GM12878 (cell line): ENCODE results near the gene ST7. TPM values are rescaled to one million over a fixed set of nuclear protein-coding genes. Genes with fewer than 3 reads are reported as not detected.
A peak's percentile ranks its signal among the peaks of the same experiment; 100 is the strongest.

Source experiments
- ATAC-seq: fragments of 200-7000 bp; cut with Tn5 transposase; 3 replicates; pipeline ENCODE4 v1.9.1; 2020; ENCODE audit warnings: mild to moderate bottlenecking, moderate library complexity
- BruUV-seq: library from RNA; stranded (reverse); fragments of 400-500 nt; replicated peaks from 2 replicates; lab custom pipeline; 2021; lab: Mats Ljungman, UMichigan
- CTCF ChIA-PET: fragments of 300-600 bp; sonication (Branson Sonifier 250); formaldehyde crosslinking; extraction: SDS; loops from one replicate; lab custom pipeline; 2021; ENCODE audit warnings: inconsistent platforms; lab: Yijun Ruan, JAX
- POLR2A ChIA-PET: fragments of 350-600 bp; formaldehyde crosslinking; extraction: SDS; loops from one replicate; lab custom pipeline; 2021; ENCODE audit warnings: inconsistent platforms; lab: Charles Lee
- RAD21 ChIA-PET: fragments of 300-600 bp; sonication (Branson Sonifier 250); formaldehyde crosslinking; loops from one replicate; lab custom pipeline; 2023; ENCODE audit warnings: antibody characterized with exemption; ENCODE audit not compliant: unreplicated experiment; lab: Charles Lee
- SMC1A ChIA-PET: fragments of 300-600 bp; sonication (Branson Sonifier 250); formaldehyde crosslinking; loops from one replicate; lab custom pipeline; 2023; ENCODE audit not compliant: unreplicated experiment, uncharacterized antibody; lab: Charles Lee
- DNase-seq: peaks from one replicate; pipeline ENCODE4 v3.0.0-alpha.2; 2011; ENCODE audit warnings: low read depth, low spot score
- FAIRE-seq: peaks from 3 replicates; lab custom pipeline; 2011; peaks lifted over from hg19 to GRCh38; lab: Jason Lieb, UNC
- H2AFZ ChIP-seq: 2 replicates; pipeline ENCODE4 v1.6.0; 2011; ENCODE audit warnings: low read depth, low read length, control low read depth; ENCODE audit not compliant: control insufficient read depth
- H3K27ac ChIP-seq: 2 replicates; pipeline ENCODE4 v1.5.1; 2011; ENCODE audit warnings: control low read depth; ENCODE audit not compliant: control insufficient read depth, insufficient read depth
- H3K27me3 ChIP-seq, 2 experiments: replicated peaks in 1 of 2; 2 replicates each; pipeline versions ENCODE4 v1.6.0 to v1.6.1; 2011; ENCODE audit warnings: low read length in 1 of 2; ENCODE audit not compliant: control insufficient read depth in 2 of 2, insufficient read depth in 2 of 2
- H3K36me3 ChIP-seq, 2 experiments: 2 replicates each; pipeline ENCODE4 v1.5.1; 2011; ENCODE audit warnings: low read length in 1 of 2; ENCODE audit not compliant: control insufficient read depth in 2 of 2, insufficient read depth in 2 of 2
- H3K4me1 ChIP-seq: 2 replicates; pipeline ENCODE4 v1.6.1; 2011; ENCODE audit warnings: mild to moderate bottlenecking, low read length, moderate library complexity, mixed read lengths; ENCODE audit not compliant: control insufficient read depth, insufficient read depth
- H3K4me2 ChIP-seq: 2 replicates; pipeline ENCODE4 v1.6.0; 2011; ENCODE audit warnings: control low read depth; ENCODE audit not compliant: control insufficient read depth, insufficient read depth
- H3K4me3 ChIP-seq: fragments of 200-600 bp; sonication (generic); 2 replicates; pipeline ENCODE4 v1.5.1; 2016
- H3K79me2 ChIP-seq: 2 replicates; pipeline ENCODE4 v1.6.0; 2011; ENCODE audit warnings: low read length; ENCODE audit not compliant: control insufficient read depth, insufficient read depth
- H3K9ac ChIP-seq: 2 replicates; pipeline ENCODE4 v1.8.0; 2011; ENCODE audit warnings: low read length, control low read depth, mixed read lengths; ENCODE audit not compliant: control insufficient read depth, insufficient read depth
- H3K9me3 ChIP-seq: replicated peaks from 3 replicates; pipeline ENCODE4 v1.5.1; 2011; ENCODE audit warnings: mild to moderate bottlenecking, low read length; ENCODE audit not compliant: control insufficient read depth, insufficient read depth
- H4K20me1 ChIP-seq: 2 replicates; pipeline ENCODE4 v1.6.0; 2011; ENCODE audit not compliant: control insufficient read depth, insufficient read depth
- BHLHE40 ChIP-seq, 2 experiments: fragments of 450-650 bp in 1 of 2; IDR thresholded peaks; 2 replicates each; pipeline ENCODE4 v1.6.1; 2011 to 2017; ENCODE audit warnings: low read depth in 2 of 2, borderline replicate concordance in 1 of 2, improper control_type of control experiment in 1 of 2, low read length in 1 of 2, mild to moderate bottlenecking in 1 of 2
- RUNX3 ChIP-seq: IDR thresholded peaks from 2 replicates; pipeline ENCODE4 v1.6.1; 2012; ENCODE audit warnings: low read length, inconsistent platforms
- SPI1 ChIP-seq: IDR thresholded peaks from 2 replicates; pipeline ENCODE4 v1.6.1; 2011; ENCODE audit warnings: low read depth, mild to moderate bottlenecking, low read length, moderate library complexity, borderline replicate concordance; ENCODE audit not compliant: insufficient read depth
- SRF ChIP-seq, 2 experiments: IDR thresholded peaks; 2 replicates each; pipeline ENCODE4 v1.6.1; 2011; ENCODE audit warnings: low read depth in 2 of 2, low read length in 2 of 2, mild to moderate bottlenecking in 1 of 2, moderate library complexity in 1 of 2
- WGBS: methylation state at CpG from one replicate; pipeline ENCODE4 v1.1.6; 2016; ENCODE audit warnings: low lambda C conversion rate; ENCODE audit not compliant: insufficient replicate concordance, insufficient coverage; ENCODE audit errors: missing lambda C conversion rate; 5-methylcytosine and 5-hydroxymethylcytosine counted together
- in situ Hi-C: fragments of 300-500 bp; cut with MboI; formaldehyde crosslinking; loops from 9 replicates; pipeline ENCODE4 v1.14.3; 2018; ENCODE audit warnings: mixed read lengths
- intact Hi-C: fragments of 100-400 bp; cut with micrococcal nuclease; formaldehyde crosslinking; loops from one replicate; pipeline ENCODE4 v1.14.2; 2022; ENCODE audit not compliant: unreplicated experiment
- polyA plus RNA-seq, 11 experiments: library from polyadenylated mRNA; depleted of rRNA in 4 of 11; unstranded in 6 of 11; stranded (reverse) in 5 of 11; fragments of >200 nt; fragmentation: Nextera tagmentation in 4 of 11; fragmentation: Illumina TruSeq in 1 of 11; extraction: Ambion mirVana in 4 of 11; extraction: Trizol in 1 of 11; gene quantifications; 1 replicate in 1 of 11; 2 replicates in 10 of 11; pipeline versions ENCODE4 v1.2.1 to v1.2.3, GENCODE V29; 2011 to 2016; ENCODE audit warnings: inconsistent platforms in 2 of 11, missing spikeins in 2 of 11, low read depth in 1 of 11
- total RNA-seq, 4 experiments: library from RNA; depleted of rRNA in 3 of 4; stranded (reverse); fragments of >200 nt in 3 of 4; fragmentation: Illumina TruSeq in 1 of 4; extraction: Trizol in 1 of 4; gene quantifications; 2 replicates each; pipeline versions ENCODE4 v1.2.1 to v1.2.3, GENCODE V29; 2013 to 2021

Gene ST7
- total and polyA plus RNA-seq, 10 of the 15 experiments (the other 5 are each of a cell fraction or from before 2014, with no cell fraction given) = 27.7 to 76.4 (median 53.6) TPM

DNA sequence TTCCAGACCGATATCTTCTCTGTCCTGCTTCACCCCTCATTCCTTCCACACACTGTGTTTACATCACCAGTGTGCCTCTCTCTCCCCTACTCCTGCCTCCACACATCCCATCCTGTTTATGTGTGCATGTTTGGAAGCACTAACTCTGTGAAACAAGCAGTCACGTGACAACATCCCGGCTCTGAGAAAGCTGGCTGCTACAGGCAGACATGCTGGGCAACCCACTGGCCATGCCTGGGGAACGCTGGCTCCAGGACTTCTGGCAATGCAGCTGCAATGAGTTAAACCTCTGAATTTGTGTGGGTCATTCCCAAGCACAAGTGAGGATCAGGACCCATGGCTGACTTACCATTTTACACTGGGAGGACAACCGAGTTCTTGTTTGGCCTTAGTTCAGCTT, 295.5 kb downstream of the ST7 start:
- ATAC-seq = no peak
- DNase-seq = no peak
- intact Hi-C loops = no loop called here
- Histone ChIP-seq H4K20me1 (no peaks in the 10 kb centered on the region), H3K36me3 (no peaks in the 10 kb centered on the region), H2AFZ (no peak overlapping the region), H3K4me1 (peaks cover 4% of the 10 kb centered on the region), H3K27ac (no peak overlapping the region), H3K4me3 (no peak overlapping the region), H3K4me2 (no peak overlapping the region), H3K79me2 (no peaks in the 10 kb centered on the region), H3K9ac (no peak overlapping the region), H3K9me3 (peaks cover 2% of the 10 kb centered on the region; the same call in 1 of the 3 replicates), H3K27me3 (no peaks in the 10 kb centered on the region)
- WGBS = 82% methylated on average over 5 of the region's 5 CpGs
- ChIA-PET POLR2A (interaction anchor here (1.2 kb wide), 1 partner anchor 12 kb away, joined by 4 read pairs; no protein-coding TSS in a partner anchor), RAD21 (interaction anchor here (1.2 to 5.2 kb wide), 5 partner anchors 10 to 99 kb away, joined by 3 to 47 read pairs (median 10); no protein-coding TSS in a partner anchor), CTCF (interaction anchor here (1.1 to 1.6 kb wide), 3 partner anchors 12 to 99 kb away, joined by 3 to 6 read pairs (median 3); no protein-coding TSS in a partner anchor), SMC1A (interaction anchor here (0.7 to 4.6 kb wide), 6 partner anchors 13 to 136 kb away, joined by 3 to 39 read pairs (median 4); no protein-coding TSS in a partner anchor)
- BruUV-seq = no TSS peak
- in situ Hi-C loops = no loop called here
- no peak for FAIRE-seq
- TF ChIP-seq BHLHE40 (IDR thresholded peaks at IDR 0.05; ENCODE audit: borderline replicate concordance in 1 of 2, low read depth in 2 of 2, low read length in 1 of 2) (peak in 1 of 2 experiments; percentile 4; a peak in 1 of 4 replicates), RUNX3 (no peak)

DNA sequence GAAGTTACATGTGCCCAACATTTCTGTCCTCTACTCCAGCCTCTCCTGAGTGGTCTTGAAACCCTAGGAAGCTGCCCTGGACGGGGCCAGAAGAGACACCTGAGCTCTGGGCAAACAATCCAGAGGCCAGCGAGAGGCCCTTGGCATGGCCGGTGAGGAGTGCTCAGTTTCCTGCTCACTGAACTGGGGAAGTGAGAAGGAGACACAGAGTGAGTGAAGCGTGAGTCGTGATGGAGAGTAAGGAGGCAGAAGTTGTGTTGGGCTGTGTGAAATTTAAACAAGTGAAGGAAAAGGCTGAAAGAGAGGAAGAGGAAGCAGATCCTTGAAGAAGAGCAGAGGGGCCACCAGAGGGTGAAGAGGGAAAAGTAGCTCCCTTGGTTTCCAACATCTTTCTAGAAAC, 296.4 kb downstream of the ST7 start:
- Histone ChIP-seq H3K27ac (no peak overlapping the region), H3K36me3 (no peaks in the 10 kb centered on the region), H3K4me2 (no peak overlapping the region), H3K27me3 (no peaks in the 10 kb centered on the region), H3K9me3 (peaks cover 2% of the 10 kb centered on the region; the same call in 1 of the 3 replicates), H3K4me3 (no peak overlapping the region), H3K4me1 (peaks cover 4% of the 10 kb centered on the region), H2AFZ (no peak overlapping the region), H3K79me2 (no peaks in the 10 kb centered on the region), H4K20me1 (no peaks in the 10 kb centered on the region), H3K9ac (no peak overlapping the region)
- no peak for ATAC-seq
- no peak for DNase-seq
- intact Hi-C loops = loop anchor here (5.0 kb wide), 1 partner anchor 32 kb away; no protein-coding TSS in a partner anchor
- in situ Hi-C loops = no loop called here
- ChIA-PET RAD21 (interaction anchor here (0.8 to 5.2 kb wide), 7 partner anchors 11 to 136 kb away, joined by 3 to 47 read pairs (median 10); no protein-coding TSS in a partner anchor), SMC1A (interaction anchor here (0.7 to 4.6 kb wide), 15 partner anchors 9 to 131 kb away, joined by 3 to 39 read pairs (median 3); no protein-coding TSS in a partner anchor), POLR2A (interaction anchor here (1.2 to 4.4 kb wide), 4 partner anchors 9 to 98 kb away, joined by 4 to 25 read pairs (median 14); no protein-coding TSS in a partner anchor), CTCF (interaction anchor here (1.1 to 1.6 kb wide), 3 partner anchors 13 to 98 kb away, joined by 3 to 6 read pairs (median 3); no protein-coding TSS in a partner anchor)
- 10% methylated on average over 5 of the region's 5 CpGs for WGBS
- no TSS peak for BruUV-seq
- TF ChIP-seq SPI1 (peak; percentile 38; the same call in 1 of the 2 replicates), SRF (IDR thresholded peaks at IDR 0.05; ENCODE audit: low read depth in 2 of 2, low read length in 2 of 2) (no peak)
- FAIRE-seq = no peak
